SK-N-MC (cell line): ENCODE results near the gene GPANK1.

Experiments used
- DNase-seq: peaks from one replicate; pipeline ENCODE4 v3.0.0-alpha.2; 2011; ENCODE audit warnings: low read depth, low spot score
- H3K27ac ChIP-seq: fragments of 200-600 bp; sonication (generic); 2 replicates; pipeline ENCODE4 v1.5.1; 2016; ENCODE audit warnings: mixed run types
- H3K36me3 ChIP-seq: fragments of 200-600 bp; sonication (generic); 2 replicates; pipeline ENCODE4 v1.6.1; 2017; ENCODE audit warnings: antibody characterized with exemption, low read length, mixed read lengths; ENCODE audit not compliant: insufficient read depth
- H3K4me3 ChIP-seq: fragments of 200-600 bp; sonication (generic); 2 replicates; pipeline ENCODE4 v1.5.1; 2016
- H3K9ac ChIP-seq: fragments of 200-600 bp; sonication (generic); 2 replicates; pipeline ENCODE4 v1.8.0; 2017; ENCODE audit warnings: mixed run types, mixed read lengths; ENCODE audit not compliant: insufficient read length
- H3K9me3 ChIP-seq: fragments of 200-600 bp; sonication (generic); 2 replicates; pipeline ENCODE4 v1.6.1; 2017; ENCODE audit warnings: low read depth, mild to moderate bottlenecking, antibody characterized with exemption, low read length, moderate library complexity, mixed read lengths
- EZH2 ChIP-seq: fragments of 200-600 bp; sonication (generic); IDR thresholded peaks from one replicate; pipeline ENCODE4 v1.6.1; 2017; ENCODE audit warnings: antibody characterized with exemption
- FOXP2 ChIP-seq: optimal IDR thresholded peaks from 2 replicates; pipeline ENCODE3; 2011; ENCODE audit warnings: mild to moderate bottlenecking, moderate library complexity; ENCODE audit not compliant: insufficient read depth; ENCODE audit errors: extremely low read length, control extremely low read depth
- POLR2AphosphoS5 ChIP-seq: IDR thresholded peaks from 2 replicates; pipeline ENCODE4 v1.6.1; 2012; ENCODE audit warnings: mild to moderate bottlenecking, low read depth, low read length, borderline replicate concordance

Gene GPANK1

GRCh38 chr6:31687321-31687720 is 22.5 kb upstream of the GPANK1 start:
- no peak for DNase-seq
- no peak for TF ChIP-seq POLR2AphosphoS5
- no peak for TF ChIP-seq FOXP2
- no peak for TF ChIP-seq EZH2
- H3K36me3 ChIP-seq, result peaks cover 19% of the 10 kb centered on the region; the same call in 1 of the 2 replicates

GRCh38 chr6:31686483-31686882 is 21.7 kb upstream of the GPANK1 start:
- Histone ChIP-seq H3K4me3 (no peak overlapping the region), H3K9me3 (no peaks in the 10 kb centered on the region), H3K9ac (no peak overlapping the region), H3K27ac (no peak overlapping the region), H3K36me3 (peaks cover 19% of the 10 kb centered on the region; the same call in 1 of the 2 replicates)
- DNase-seq, result no peak
- no peak for TF ChIP-seq EZH2
- TF ChIP-seq POLR2AphosphoS5, result no peak
- no peak for TF ChIP-seq FOXP2

More at GRCh38 chr6:31687321-31687720, 22.5 kb upstream of the GPANK1 start:
- Histone ChIP-seq H3K4me3 (no peak overlapping the region), H3K27ac (no peak overlapping the region), H3K9me3 (no peaks in the 10 kb centered on the region), H3K9ac (no peak overlapping the region)

GRCh38 chr6:31683591-31683990 is 18.8 kb upstream of the GPANK1 start:
- no peak for TF ChIP-seq EZH2
- TF ChIP-seq POLR2AphosphoS5, result no peak
- no peak for TF ChIP-seq FOXP2
- Histone ChIP-seq H3K4me3 (no peak overlapping the region), H3K9me3 (no peaks in the 10 kb centered on the region), H3K9ac (no peak overlapping the region), H3K36me3 (peaks cover 9% of the 10 kb centered on the region; the same call in 1 of the 2 replicates), H3K27ac (no peak overlapping the region)
- DNase-seq, result no peak

- Histone ChIP-seq H3K4me3 (peak overlapping the region; percentile 76), H3K36me3 (no peaks in the 10 kb centered on the region), H3K27ac (no peak overlapping the region), H3K9me3 (no peaks in the 10 kb centered on the region), H3K9ac (peak overlapping the region; percentile 50)
- no peak for DNase-seq
- TF ChIP-seq POLR2AphosphoS5, result peak; percentile 26; the same call in 1 of the 2 replicates
- no peak for TF ChIP-seq EZH2
These were observed 16.4 kb upstream of the GPANK1 start for GRCh38 chr6:31681135-31681671.

- peak within 1 kb of the TSS; percentile 50 for H3K9ac ChIP-seq
- DNase-seq, result peak; percentile 18
- H3K9me3 ChIP-seq, result no peaks in the 10 kb centered on the region
- H3K4me3 ChIP-seq, result peak within 1 kb of the TSS; percentile 76
- H3K36me3 ChIP-seq, result no peaks in the 10 kb centered on the region
- H3K27ac ChIP-seq, result no peak within 1 kb of the TSS
- TF ChIP-seq POLR2AphosphoS5 (no peak), EZH2 (no peak), FOXP2 (no peak)
These were observed 15.7 kb upstream of the GPANK1 start, which contains the start of gene LY6G5C for GRCh38 chr6:31680226-31681134. LY6G5C (minus strand) TSS chr6:31681067; CDS start chr6:31680373, 694 bp downstream.

- Histone ChIP-seq H3K9me3 (no peaks in the 10 kb centered on the region), H3K9ac (no peak overlapping the region), H3K27ac (no peak overlapping the region), H3K4me3 (no peak overlapping the region), H3K36me3 (no peaks in the 10 kb centered on the region; the same call in 1 of the 2 replicates)
- no peak for TF ChIP-seq EZH2
- no peak for TF ChIP-seq FOXP2
- TF ChIP-seq POLR2AphosphoS5, result no peak
- DNase-seq, result no peak
These were observed 13.2 kb upstream of the GPANK1 start for GRCh38 chr6:31677955-31678354.

GRCh38 chr6:31676904-31677303 is 12.1 kb upstream of the GPANK1 start:
- no peak overlapping the region for H3K4me3 ChIP-seq
- TF ChIP-seq POLR2AphosphoS5 (no peak), EZH2 (no peak), FOXP2 (no peak)
- H3K27ac ChIP-seq, result no peak overlapping the region
- H3K36me3 ChIP-seq, result peaks cover 7% of the 10 kb centered on the region; the same call in 1 of the 2 replicates
- no peaks in the 10 kb centered on the region for H3K9me3 ChIP-seq
- no peak overlapping the region for H3K9ac ChIP-seq
- DNase-seq, result no peak

- H3K27ac ChIP-seq, result no peak overlapping the region
- H3K9me3 ChIP-seq, result no peaks in the 10 kb centered on the region
- no peak for DNase-seq
- TF ChIP-seq POLR2AphosphoS5 (no peak), EZH2 (no peak)
- H3K4me3 ChIP-seq, result no peak overlapping the region
- no peak overlapping the region for H3K9ac ChIP-seq
- H3K36me3 ChIP-seq, result peaks cover 12% of the 10 kb centered on the region; the same call in 1 of the 2 replicates
These were observed 11.6 kb upstream of the GPANK1 start for GRCh38 chr6:31676322-31676903.
